T47D (cell line): ENCODE data around the gene PLCB2.

Source experiments
- DNase-seq, 2 experiments: peaks; one replicate each; pipeline versions ENCODE4 v3.0.0 to v3.0.0-alpha.2; 2011 to 2012; ENCODE audit warnings: low read depth in 1 of 2, low spot score in 1 of 2
- JUND ChIP-seq: IDR thresholded peaks from 2 replicates; pipeline ENCODE4 v1.6.1; 2012; ENCODE audit warnings: low read depth
- in situ Hi-C: cut with HindIII; loops from 2 replicates; pipeline ENCODE4 v1.10.0; 2016; ENCODE audit warnings: low sequenced_read_pairs, low pct_unique_long_range_greater_than_20kb

PLCB2 gene

DNA sequence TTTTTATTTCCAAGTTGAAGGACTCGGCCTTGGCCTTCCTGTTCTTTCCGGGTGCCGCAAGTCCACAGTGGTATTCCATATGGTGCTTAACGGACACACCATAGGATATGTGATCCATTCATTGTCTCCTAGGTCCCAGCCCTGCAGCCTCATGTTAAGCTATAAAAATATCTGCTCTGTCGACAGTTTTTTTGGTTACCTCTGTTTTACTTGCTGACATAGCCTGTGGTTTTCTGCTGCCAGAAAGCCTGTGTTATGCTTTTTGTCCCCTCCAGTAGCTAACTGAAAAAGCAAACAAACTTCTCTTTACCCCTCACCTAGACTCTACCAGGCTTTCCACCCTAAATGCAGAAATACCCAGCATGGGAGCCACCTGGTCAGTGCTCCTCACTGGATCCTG lies 21.0 kb upstream of the PLCB2 start:
- in situ Hi-C loops = no loop called here
- TF ChIP-seq JUND = no peak

DNA sequence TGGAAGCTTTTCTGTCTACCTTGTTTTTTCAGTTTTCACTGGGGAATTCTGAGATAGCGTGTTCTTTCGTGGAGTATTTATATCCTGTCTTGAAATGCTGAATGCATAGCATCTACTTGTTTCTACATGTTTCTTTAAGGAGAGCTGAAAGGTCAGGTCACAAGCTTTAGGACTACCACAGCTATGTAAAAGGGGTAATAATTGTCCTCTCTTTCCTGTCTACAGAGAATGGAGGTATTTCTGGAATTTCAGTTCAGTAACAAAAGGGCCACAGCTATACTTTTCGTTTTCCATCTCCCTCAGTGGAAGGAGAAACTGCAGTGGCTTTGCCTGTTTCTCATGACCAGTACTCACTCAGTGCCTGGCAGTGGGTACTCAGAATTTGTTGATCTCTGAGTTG lies 20.4 kb upstream of the PLCB2 start:
- no peak for DNase-seq
- TF ChIP-seq JUND = no peak
- in situ Hi-C loops = no loop called here

More for the DNA sequence above, 21.0 kb upstream of the PLCB2 start:
- DNase-seq = no peak

DNA sequence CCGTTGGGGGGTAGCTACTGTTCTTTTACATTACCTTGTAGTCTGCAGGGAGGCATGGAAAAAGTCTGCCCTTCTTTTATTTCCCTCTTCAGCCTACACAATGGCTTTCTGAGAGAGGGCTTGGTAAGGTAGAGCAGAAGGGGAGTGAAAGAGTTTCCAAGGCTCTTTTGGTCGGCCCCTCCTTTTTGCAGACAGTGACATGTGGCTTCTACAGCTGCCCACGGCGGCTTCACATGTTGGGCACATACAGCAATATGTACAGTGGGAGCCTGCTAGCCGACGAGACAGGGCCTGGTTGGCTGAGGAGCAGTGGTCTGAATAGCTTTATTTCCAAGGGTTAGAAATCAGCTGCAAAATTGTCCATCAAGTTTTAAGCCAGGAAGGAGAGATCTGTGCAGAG lies 19.7 kb upstream of the PLCB2 start:
- DNase-seq = no peak
- no peak for TF ChIP-seq JUND

DNA sequence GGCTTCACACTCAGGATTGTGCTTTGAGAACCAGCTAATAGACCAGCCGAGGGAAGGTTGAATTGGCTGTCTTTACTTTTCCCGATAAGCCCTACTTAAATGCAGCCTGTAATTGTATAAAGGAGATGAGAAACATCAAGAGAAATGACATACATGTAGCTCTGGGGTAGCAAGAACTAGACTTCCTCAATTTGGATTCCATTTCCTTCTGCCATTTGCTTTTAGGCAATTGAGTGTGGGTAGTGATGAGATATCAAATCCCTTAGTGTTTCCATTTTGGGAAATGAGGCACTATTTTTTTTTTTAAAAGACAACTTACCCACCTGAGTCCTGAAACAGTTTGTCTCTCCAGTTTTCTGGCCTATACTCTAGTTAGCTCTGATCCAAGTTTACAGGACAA lies 18.0 kb upstream of the PLCB2 start:
- DNase-seq = no peak
- no peak for TF ChIP-seq JUND
- in situ Hi-C loops = no loop called here

More for the DNA sequence above, 19.7 kb upstream of the PLCB2 start:
- in situ Hi-C loops = no loop called here

DNA sequence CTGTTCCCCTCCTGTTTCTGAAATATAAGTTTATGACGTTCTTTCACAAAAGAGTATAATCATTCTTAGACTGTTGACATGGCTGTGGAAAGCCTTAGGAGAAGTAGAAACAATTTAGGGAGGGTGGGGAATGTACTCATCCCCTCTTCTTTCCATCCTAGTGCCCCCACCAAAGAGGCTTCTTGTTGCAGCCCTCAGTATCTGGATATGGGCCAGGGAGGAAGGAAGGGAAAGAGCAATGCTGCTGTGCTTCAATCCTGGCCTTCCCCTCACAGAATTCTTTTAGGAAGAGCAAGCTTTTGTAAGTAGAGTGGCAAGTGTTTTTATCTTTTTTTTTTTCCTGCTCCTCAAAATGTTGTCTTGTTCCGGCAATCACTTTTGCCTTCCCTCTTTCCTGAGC lies 17.5 kb upstream of the PLCB2 start:
- no peak for DNase-seq
- TF ChIP-seq JUND = no peak
- in situ Hi-C loops = no loop called here

DNA sequence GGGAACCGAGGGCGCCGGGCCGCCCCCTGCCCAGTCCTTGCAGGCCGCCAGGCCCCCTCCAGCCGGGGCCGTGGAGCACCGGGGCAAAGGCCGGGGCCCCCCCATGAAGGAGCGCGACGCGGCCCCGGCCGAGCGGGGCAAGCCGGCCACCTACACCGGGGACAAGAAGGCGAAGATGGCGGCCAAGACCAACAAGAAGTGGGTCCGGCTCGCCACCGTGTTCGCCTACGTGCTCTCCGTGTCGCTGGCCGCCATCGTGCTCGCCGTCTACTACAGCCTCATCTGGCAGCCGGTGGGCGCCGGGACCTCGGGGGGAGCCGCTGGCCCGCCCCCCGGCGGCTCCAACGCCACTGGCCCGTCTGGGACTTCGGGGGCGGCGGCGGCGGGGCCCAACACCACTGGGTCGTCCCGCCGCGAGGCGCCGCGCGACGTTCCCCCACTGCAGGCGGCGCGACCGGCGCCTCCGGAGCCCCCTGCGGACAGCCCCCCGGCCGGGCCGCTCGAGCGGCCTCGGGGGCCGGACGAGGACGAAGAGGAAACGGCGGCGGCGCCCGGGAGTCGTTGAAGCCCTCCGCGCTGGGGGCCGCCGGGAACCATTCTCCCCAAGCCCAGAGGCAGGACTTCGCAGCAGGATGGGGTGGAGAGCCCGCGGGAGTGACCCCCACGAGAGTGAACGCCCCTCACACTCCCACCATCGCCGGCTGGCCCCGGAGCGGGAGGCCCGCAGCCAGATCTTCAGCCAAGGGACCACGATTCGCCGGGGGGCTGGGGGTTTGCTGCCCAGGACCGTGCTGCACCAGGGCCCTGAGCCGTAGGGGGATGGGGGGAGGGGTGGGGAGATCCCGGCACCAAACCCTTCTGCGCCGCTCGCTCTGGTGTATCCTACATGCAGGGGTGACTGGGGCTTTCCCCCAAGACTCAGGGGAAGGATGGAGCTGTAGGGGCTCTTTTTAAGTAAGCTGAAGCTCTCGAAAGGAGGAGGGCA lies 16.5 kb upstream of the PLCB2 start:
- in situ Hi-C loops = no loop called here
- DNase-seq = no peak
- TF ChIP-seq JUND = no peak

DNA sequence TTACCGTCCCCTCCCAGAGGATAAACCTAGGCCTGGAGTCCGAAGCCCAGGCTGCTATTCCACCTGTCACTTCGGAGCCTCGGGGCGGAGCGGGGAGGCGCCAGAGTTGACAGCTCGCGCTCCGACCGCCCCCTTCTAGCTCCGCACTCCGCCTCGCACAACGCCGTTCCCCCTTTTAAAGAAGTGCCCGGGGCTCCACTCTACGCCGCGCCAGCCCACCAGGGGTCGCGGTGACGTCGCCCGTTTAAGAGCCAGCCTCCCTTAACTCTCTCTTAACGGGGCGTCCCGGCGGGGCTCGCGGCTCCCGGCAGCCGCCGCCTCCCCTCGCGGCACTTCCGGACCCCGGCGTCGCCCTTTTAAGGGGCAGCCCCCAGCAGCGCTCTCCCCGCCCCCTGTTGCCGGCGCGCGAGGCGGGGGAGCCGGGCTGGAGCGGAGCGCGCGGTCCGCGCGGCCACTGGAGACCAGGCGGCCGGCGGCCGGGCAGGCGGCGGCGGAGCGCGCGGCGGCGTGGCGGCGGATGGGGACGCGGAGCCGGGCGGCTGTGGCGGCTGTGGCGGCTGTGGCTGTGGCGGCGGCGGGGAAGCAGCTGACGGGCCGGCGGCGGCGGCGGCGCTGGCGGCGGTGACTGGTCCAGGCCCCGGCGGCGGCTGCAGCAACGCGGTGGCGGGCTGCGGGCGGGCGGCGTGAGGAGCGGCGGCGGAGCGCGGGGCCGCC lies 15.7 kb upstream of the PLCB2 start, which contains the start of gene INAFM2:
Gene INAFM2, plus strand, starts transcription at position 454 of the 714 bp plus-strand sequence. CDS start 364 bp downstream, outside the sequence.
- in situ Hi-C loops = no loop called here
- peak; percentile 92 to 93 for DNase-seq
- TF ChIP-seq JUND = no peak

DNA sequence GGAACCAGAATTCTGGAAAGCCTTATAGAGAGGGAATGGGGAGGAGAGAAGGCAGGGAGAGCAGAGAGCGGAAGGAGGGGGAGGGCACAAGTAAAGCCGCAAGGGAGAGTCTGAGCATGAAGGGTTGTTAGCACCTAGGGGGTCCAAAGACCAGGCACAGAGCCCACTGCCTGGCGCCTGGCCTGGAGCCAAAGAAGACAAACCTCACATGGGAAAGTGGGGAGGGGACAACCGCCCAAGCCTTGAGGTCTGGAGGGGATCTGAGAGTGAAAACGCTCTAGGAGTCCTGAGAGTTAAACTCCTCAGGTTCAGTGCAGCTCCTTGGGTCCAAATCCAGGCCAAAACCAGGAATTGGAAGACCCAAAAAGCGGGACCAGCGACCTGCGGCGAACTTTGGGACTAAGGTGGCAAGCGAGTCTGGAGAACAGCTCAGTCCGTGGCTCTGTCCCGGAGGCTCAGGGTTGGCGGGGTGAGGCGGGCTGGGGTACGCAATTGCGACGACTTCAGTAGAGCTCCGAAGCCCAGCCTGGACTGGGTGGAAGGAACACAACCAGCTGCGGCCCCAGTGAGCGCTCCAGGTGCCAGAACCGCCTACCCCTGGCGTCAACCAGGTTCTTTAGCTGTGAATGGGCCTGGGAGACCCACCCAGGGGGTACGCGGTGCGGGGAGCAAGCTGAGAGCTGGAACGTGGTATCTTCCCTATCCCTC lies 14.9 kb upstream of the PLCB2 start:
- no peak for TF ChIP-seq JUND
- in situ Hi-C loops = no loop called here
- no peak for DNase-seq

DNA sequence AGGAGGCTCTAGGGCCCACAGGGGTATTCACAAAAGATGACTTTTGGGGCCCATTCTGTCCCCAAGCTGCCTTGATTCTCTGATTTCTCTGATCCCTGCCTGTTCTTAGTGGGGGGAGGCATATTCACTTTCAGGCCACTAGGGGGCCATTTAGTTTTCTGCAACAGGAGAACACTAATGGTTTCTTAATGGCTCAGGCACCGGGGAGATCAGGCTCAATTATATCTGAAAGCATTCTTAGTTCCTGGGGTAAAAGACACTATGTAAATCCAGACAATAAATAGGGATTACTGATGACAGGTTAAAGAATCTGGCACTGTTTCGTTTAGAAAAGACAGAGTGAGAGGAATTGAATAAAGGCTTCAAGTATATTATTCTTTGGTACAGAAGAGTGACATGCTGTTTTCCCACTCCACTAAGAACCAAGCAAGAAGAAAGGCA lies 13.2 kb upstream of the PLCB2 start:
- in situ Hi-C loops = no loop called here
- no peak for TF ChIP-seq JUND
- DNase-seq = peak; percentile 67 to 75

DNA sequence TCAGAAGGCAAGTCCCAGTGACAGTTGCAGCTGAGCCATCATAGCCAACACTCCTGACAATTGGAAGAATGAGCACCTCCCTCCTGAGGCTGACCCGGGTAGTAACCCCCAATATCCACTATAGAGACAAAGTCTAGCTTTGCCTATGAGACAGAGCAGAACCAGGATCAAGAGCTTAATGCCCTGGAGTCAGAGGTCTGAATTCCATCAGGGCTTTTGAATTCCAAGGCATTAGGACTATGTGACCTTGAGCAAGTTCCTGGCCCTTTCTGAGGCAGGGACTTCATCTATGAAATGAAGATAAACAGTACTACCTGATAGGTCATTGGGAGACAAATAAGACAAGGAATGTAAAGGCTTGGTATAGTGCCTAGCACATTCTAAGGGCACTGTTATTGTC lies 12.7 kb upstream of the PLCB2 start:
- in situ Hi-C loops = no loop called here
- TF ChIP-seq JUND = no peak
- DNase-seq = no peak

DNA sequence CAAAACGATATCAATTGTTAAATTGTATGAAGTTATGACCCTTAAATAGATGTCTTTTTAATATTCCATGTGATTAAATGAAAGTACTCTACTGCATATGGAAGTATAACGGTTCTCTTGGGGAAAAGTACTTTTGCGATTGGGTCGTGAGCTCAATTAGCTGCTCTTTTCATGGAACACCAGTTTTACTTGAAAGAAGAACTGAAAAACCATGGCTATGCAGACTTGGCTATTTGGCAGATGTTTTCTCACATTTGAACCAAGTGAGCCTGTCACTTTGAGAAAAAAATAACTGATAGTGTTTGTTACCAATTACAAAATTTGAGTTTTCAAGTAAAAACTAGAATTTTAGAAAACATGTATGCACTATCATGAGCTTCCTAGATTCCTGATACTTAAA lies 9.8 kb upstream of the PLCB2 start:
- no peak for DNase-seq
- in situ Hi-C loops = no loop called here
- no peak for TF ChIP-seq JUND

DNA sequence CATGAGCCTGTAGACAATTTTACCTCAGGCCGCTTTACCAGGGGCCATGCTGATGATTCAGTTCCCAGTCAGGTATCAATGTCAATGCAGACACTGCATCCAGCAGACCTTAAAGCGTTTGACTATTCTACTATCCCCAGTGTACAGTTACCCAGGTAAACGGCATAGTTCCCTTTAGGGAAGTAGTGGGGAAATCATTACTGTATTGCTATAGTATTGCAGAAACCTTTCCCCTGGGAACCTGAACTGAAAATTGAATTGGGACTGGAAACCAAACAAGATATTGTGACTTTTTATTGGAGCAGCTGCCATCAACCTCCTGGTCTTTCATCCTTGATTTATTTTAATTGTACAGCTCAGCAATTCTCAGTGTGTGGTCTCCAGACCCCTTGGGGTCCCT lies 9.2 kb upstream of the PLCB2 start:
- DNase-seq = no peak
- TF ChIP-seq JUND = no peak
- in situ Hi-C loops = no loop called here
